T-helper 1 cell (primary cell): ENCODE results near the gene HTR5A.

Source experiments
- DNase-seq, 5 donors: peaks; one replicate each; pipeline ENCODE4 v3.0.0-alpha.2; 2012 to 2020

HTR5A gene

GRCh38 chr7:155093596-155093995 lies 23.5 kb downstream of the HTR5A start:
- no peak for DNase-seq

GRCh38 chr7:155094636-155095135 lies 24.6 kb downstream of the HTR5A start:
- DNase-seq: no peak

GRCh38 chr7:155097338-155097737 lies 27.2 kb downstream of the HTR5A start:
- DNase-seq: no peak

GRCh38 chr7:155103839-155104238 lies 33.7 kb downstream of the HTR5A start:
- no peak for DNase-seq

GRCh38 chr7:155104913-155105312 lies 34.8 kb downstream of the HTR5A start:
- no peak for DNase-seq

- DNase-seq: no peak
These were observed 36.2 kb downstream of the HTR5A start for GRCh38 chr7:155106356-155106755.

- DNase-seq: no peak
These were observed 37.0 kb downstream of the HTR5A start for GRCh38 chr7:155107126-155107525.

- no peak for DNase-seq
These were observed 38.2 kb downstream of the HTR5A start for GRCh38 chr7:155108144-155108901.

GRCh38 chr7:155109121-155109520 lies 39.0 kb downstream of the HTR5A start:
- DNase-seq: no peak

GRCh38 chr7:155115288-155115687 lies 45.2 kb downstream of the HTR5A start:
- no peak for DNase-seq

GRCh38 chr7:155119801-155120382 lies 49.8 kb downstream of the HTR5A start:
- DNase-seq: no peak

- DNase-seq: no peak
These were observed 50.3 kb downstream of the HTR5A start for GRCh38 chr7:155120460-155120859.

- DNase-seq: no peak
These were observed 52.7 kb downstream of the HTR5A start for GRCh38 chr7:155122831-155123230.

GRCh38 chr7:155123413-155123812 lies 53.3 kb downstream of the HTR5A start:
- DNase-seq: no peak

- DNase-seq: no peak
These were observed 54.6 kb downstream of the HTR5A start for GRCh38 chr7:155124706-155125105.

GRCh38 chr7:155129186-155129585 lies 59.1 kb downstream of the HTR5A start:
- DNase-seq: no peak

- no peak for DNase-seq
These were observed 59.7 kb downstream of the HTR5A start for GRCh38 chr7:155129789-155130188.

GRCh38 chr7:155130493-155130892 lies 60.4 kb downstream of the HTR5A start:
- DNase-seq: no peak

- DNase-seq: no peak
These were observed 61.0 kb downstream of the HTR5A start for GRCh38 chr7:155131090-155131489.

- DNase-seq: no peak
These were observed 62.3 kb downstream of the HTR5A start for GRCh38 chr7:155132431-155132830.

GRCh38 chr7:155136619-155137243 lies 66.6 kb downstream of the HTR5A start:
- DNase-seq: no peak
